Pancreas (tissue), 10 donors: Measurements from ENCODE around the gene PTPN14. TPM values are rescaled to one million over a fixed set of nuclear protein-coding genes. Genes with fewer than 3 reads are reported as not detected.
A peak's percentile ranks its signal among the peaks of the same experiment; 100 is the strongest.

ENCODE experiments used
- ATAC-seq, 4 donors: fragments of 200-7000 bp; cut with Tn5 transposase; one replicate each; pipeline versions ENCODE4 v1.8.0 to v1.9.1; 2020; ENCODE audit warnings: mild to moderate bottlenecking in 4 of 4, moderate library complexity in 4 of 4
- DNase-seq, 6 donors: peaks; one replicate each; pipeline ENCODE4 v3.0.0-alpha.2; 2020
- FAIRE-seq: peaks from 2 replicates; lab custom pipeline; 2012; peaks lifted over from hg19 to GRCh38; lab: Jason Lieb, UNC
- H3K27ac ChIP-seq, 4 donors: fragments of 200-600 bp; sonication (generic); 1 replicate in 3 of 4; 2 replicates in 1 of 4; pipeline versions ENCODE4 v1.5.0 to v1.8.0; 2020
- H3K27me3 ChIP-seq, 4 donors: fragments of 200-600 bp; one replicate each; pipeline ENCODE4 v1.8.0; 2021
- H3K36me3 ChIP-seq, 3 donors: fragments of 200-600 bp; sonication (generic) in 1 of 3; one replicate each; pipeline versions ENCODE4 v1.5.0 to v1.8.0; 2020 to 2021
- H3K4me1 ChIP-seq, 3 donors: fragments of 200-600 bp; one replicate each; pipeline ENCODE4 v1.8.0; 2021
- H3K4me3 ChIP-seq, 4 donors: fragments of 200-600 bp; sonication (generic) in 2 of 4; one replicate each; pipeline versions ENCODE4 v1.5.0 to v1.8.0; 2020 to 2021
- H3K9me3 ChIP-seq, 4 donors: fragments of 200-600 bp; one replicate each; pipeline ENCODE4 v1.8.0; 2021
- CTCF ChIP-seq, 4 donors: fragments of 200-600 bp; sonication (generic) in 3 of 4; IDR thresholded peaks; one replicate each; pipeline versions ENCODE4 v1.5.0 to v1.8.0; 2021; ENCODE audit warnings: antibody characterized with exemption in 4 of 4
- WGBS, 2 donors: extraction: QIAGEN DNeasy Blood & Tissue Kit; methylation state at CpG; one replicate each; pipeline ENCODE4 v1.1.7; 2013; 5-methylcytosine and 5-hydroxymethylcytosine counted together
- intact Hi-C, 3 donors: fragments of 100-400 bp; cut with DNase I; formaldehyde crosslinking; loops; one replicate each; pipeline versions ENCODE4 v1.11.1 to v1.14.2; 2022
- polyA plus RNA-seq, 2 donors: library from polyadenylated mRNA; stranded (reverse); fragments of 200-250 nt; gene quantifications; one replicate each; pipeline ENCODE4 v1.2.3, GENCODE V29; 2013
- total RNA-seq, 6 donors: library from RNA; stranded (reverse); fragmentation: NEBNext Ultra II Directional in 4 of 6; extraction: Animal tissue kit (Norgen Biotek cat#: 25700) in 4 of 6; gene quantifications; one replicate each; pipeline versions ENCODE4 v1.2.1 to v1.2.4, GENCODE V29; 2021 to 2023
- donor health status: healthy with polysubstance abuse.
- donor health status: DM: no; HTN: no; CAD: no; lungs with moderate emphysema.
- donor health status: DM: no; HTN: no; CAD: no.
- donor health status: control.
- donor health status: control.
- donor health status: Bipolar disorder and iron deficiency.
- donor health status: DM: yes; HTN: yes; CAD: no.
- donor health status: DM: no; HTN: no; CAD: no.
- donor health status: DM: no; HTN: no; CAD: no.
- donor health status: DM: yes; HTN: yes; CAD: no.

The PTPN14 gene
- total and polyA plus RNA-seq, 8 donors = 1.9 to 17.5 (median 11.5) TPM

GRCh38 chr1:214331827-214332423, 219.5 kb downstream of the PTPN14 start:
- Histone ChIP-seq H3K27ac (no peak overlapping the region), H3K36me3 (peaks cover 0 to 3% (median 0%) of the 10 kb centered on the region in 3 donors), H3K27me3 (no peaks in the 10 kb centered on the region), H3K4me1 (no peaks in the 10 kb centered on the region), H3K4me3 (no peak overlapping the region), H3K9me3 (no peaks in the 10 kb centered on the region)
- FAIRE-seq (no peak), ATAC-seq (peak in 3 of 4 donors; percentile 48 to 71 (median 54)), DNase-seq (peak in 3 of 6 donors; percentile 40 to 62 (median 52))
- TF ChIP-seq CTCF (IDR thresholded peaks at IDR 0.05) = peak; percentile 53 to 78 (median 62)
- intact Hi-C loops = loop anchor here in 2 of 3 donors (5.0 kb wide), 2 partner anchors 70 to 255 kb away; no protein-coding TSS in a partner anchor
- WGBS, 2 donors = 60 to 69% methylated on average over 9 of the region's 9 CpGs

GRCh38 chr1:214331180-214331579, 220.2 kb downstream of the PTPN14 start:
- Histone ChIP-seq H3K9me3 (no peaks in the 10 kb centered on the region), H3K4me3 (no peak overlapping the region), H3K36me3 (no peaks in the 10 kb centered on the region), H3K27ac (no peak overlapping the region), H3K27me3 (no peaks in the 10 kb centered on the region), H3K4me1 (no peaks in the 10 kb centered on the region)
- no peak for ATAC-seq
- no peak for TF ChIP-seq CTCF (IDR thresholded peaks at IDR 0.05)
- no peak for DNase-seq
- FAIRE-seq = no peak
- 89 to 100% methylated on average over 1 of the region's 1 CpG for WGBS, 2 donors
- intact Hi-C loops = loop anchor here in 2 of 3 donors (5.0 kb wide), 2 partner anchors 69 to 256 kb away; no protein-coding TSS in a partner anchor

GRCh38 chr1:214330715-214331114, 220.7 kb downstream of the PTPN14 start:
- ATAC-seq (no peak), DNase-seq (no peak), FAIRE-seq (no peak)
- intact Hi-C loops = loop anchor here in 2 of 3 donors (5.0 kb wide), 2 partner anchors 68 to 257 kb away; no protein-coding TSS in a partner anchor
- no peaks in the 10 kb centered on the region for H3K36me3 ChIP-seq
- WGBS, 2 donors = 88 to 90% methylated on average over 12 of the region's 12 CpGs
- H3K4me1 ChIP-seq = no peaks in the 10 kb centered on the region
- no peaks in the 10 kb centered on the region for H3K27me3 ChIP-seq
- H3K9me3 ChIP-seq = no peaks in the 10 kb centered on the region
- TF ChIP-seq CTCF (IDR thresholded peaks at IDR 0.05) = no peak
- H3K4me3 ChIP-seq = no peak overlapping the region
- H3K27ac ChIP-seq = no peak overlapping the region

DNA sequence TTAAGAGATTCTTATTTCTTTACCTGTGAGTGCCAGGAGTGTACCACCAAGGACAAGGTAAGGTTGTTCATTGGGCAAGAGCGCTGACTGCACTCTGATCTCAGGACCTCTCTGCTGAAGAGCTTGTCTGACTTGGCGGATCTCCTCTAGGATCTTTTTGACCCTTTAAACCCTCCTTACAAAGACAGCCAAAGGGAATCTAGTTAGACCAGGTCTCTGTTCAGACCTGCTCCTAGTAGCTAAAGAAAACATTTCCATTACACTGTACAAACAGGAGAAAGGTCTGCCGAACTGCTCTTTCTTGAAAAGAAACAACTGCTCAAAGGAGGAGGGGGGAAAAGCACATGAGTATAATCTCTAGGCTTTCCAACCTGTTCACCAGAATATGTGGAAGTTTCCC, 221.2 kb downstream of the PTPN14 start:
- Histone ChIP-seq H3K36me3 (no peaks in the 10 kb centered on the region), H3K27me3 (no peaks in the 10 kb centered on the region), H3K9me3 (no peaks in the 10 kb centered on the region), H3K27ac (no peak overlapping the region), H3K4me3 (no peak overlapping the region), H3K4me1 (no peaks in the 10 kb centered on the region)
- FAIRE-seq (no peak), DNase-seq (no peak), ATAC-seq (no peak)
- intact Hi-C loops = loop anchor here in 2 of 3 donors (5.0 kb wide), 2 partner anchors 68 to 257 kb away; no protein-coding TSS in a partner anchor
- TF ChIP-seq CTCF (IDR thresholded peaks at IDR 0.05) = no peak
- WGBS, 2 donors = 88 to 93% methylated on average over 3 of the region's 3 CpGs
